Gastroesophageal sphincter (tissue), 3 donors: ENCODE results near the gene RBM24.
"Not testable (repeated sequence)": the region's sequence is repeated elsewhere in the genome, so short reads cannot be mapped to it uniquely, and the experiment has no call there.

ENCODE experiments used
- CTCF ChIP-seq, 4 experiments: fragments of 200-600 bp in 2 of 4; fragments of 450-650 bp in 2 of 4; sonication (generic) in 1 of 4; IDR thresholded peaks; one replicate each; pipeline ENCODE4 v1.5.1; 2017 to 2019; ENCODE audit warnings: antibody characterized with exemption in 4 of 4, mild to moderate bottlenecking in 2 of 4, moderate library complexity in 2 of 4
- EP300 ChIP-seq: sonication (generic); formaldehyde crosslinking; IDR thresholded peaks from one replicate; pipeline ENCODE4 v1.6.1; 2017; ENCODE audit warnings: antibody characterized with exemption, mild to moderate bottlenecking
- POLR2A ChIP-seq, 2 donors: fragments of 450-650 bp; IDR thresholded peaks; one replicate each; pipeline ENCODE4 v1.6.1; 2017; ENCODE audit warnings: antibody characterized with exemption in 2 of 2, mild to moderate bottlenecking in 2 of 2, moderate library complexity in 1 of 2
- POLR2AphosphoS5 ChIP-seq: sonication (generic); formaldehyde crosslinking; IDR thresholded peaks from one replicate; pipeline ENCODE4 v1.6.1; 2017; ENCODE audit warnings: antibody characterized with exemption

GRCh38 chr6:17313238-17313637 is 32.1 kb downstream of the RBM24 start:
- not testable (repeated sequence) for TF ChIP-seq CTCF (IDR thresholded peaks at IDR 0.05); POLR2A (IDR thresholded peaks at IDR 0.05); EP300; POLR2AphosphoS5
